Ectodermal cell (in vitro differentiated cells): ENCODE measurements around the gene RBMX2.
"Not testable (repeated sequence)": the region's sequence is repeated elsewhere in the genome, so short reads cannot be mapped to it uniquely, and the experiment has no call there.

ENCODE experiments used
- H3K27ac ChIP-seq: 2 replicates; pipeline ENCODE4 v1.7.0; 2013; ENCODE audit warnings: mild to moderate bottlenecking, low read depth, low read length; ENCODE audit not compliant: insufficient read depth, poor library complexity, severe bottlenecking
- H3K27me3 ChIP-seq: 2 replicates; pipeline ENCODE4 v1.7.0; 2013; ENCODE audit warnings: mild to moderate bottlenecking, low read length; ENCODE audit not compliant: insufficient read depth, control insufficient read depth, poor library complexity, severe bottlenecking
- H3K36me3 ChIP-seq: one replicate; pipeline ENCODE4 v1.7.0; 2013; ENCODE audit warnings: low read length; ENCODE audit not compliant: control insufficient read depth, insufficient read depth
- H3K4me1 ChIP-seq: one replicate; pipeline ENCODE4 v1.7.0; 2013; ENCODE audit warnings: low read length; ENCODE audit not compliant: control insufficient read depth, insufficient read depth
- H3K4me3 ChIP-seq: 2 replicates; pipeline ENCODE4 v1.7.0; 2013; ENCODE audit warnings: low read depth, low read length, control low read depth; ENCODE audit not compliant: insufficient read depth
- H3K9me3 ChIP-seq: 2 replicates; pipeline ENCODE4 v1.7.0; 2013; ENCODE audit warnings: mild to moderate bottlenecking, low read length, moderate library complexity; ENCODE audit not compliant: control insufficient read depth
- WGBS, 2 experiments: methylation state at CpG; one replicate each; pipeline ENCODE4 v1.1.7; 2013; ENCODE audit warnings: missing lambda C conversion rate in 2 of 2; 5-methylcytosine and 5-hydroxymethylcytosine counted together

Gene RBMX2

DNA sequence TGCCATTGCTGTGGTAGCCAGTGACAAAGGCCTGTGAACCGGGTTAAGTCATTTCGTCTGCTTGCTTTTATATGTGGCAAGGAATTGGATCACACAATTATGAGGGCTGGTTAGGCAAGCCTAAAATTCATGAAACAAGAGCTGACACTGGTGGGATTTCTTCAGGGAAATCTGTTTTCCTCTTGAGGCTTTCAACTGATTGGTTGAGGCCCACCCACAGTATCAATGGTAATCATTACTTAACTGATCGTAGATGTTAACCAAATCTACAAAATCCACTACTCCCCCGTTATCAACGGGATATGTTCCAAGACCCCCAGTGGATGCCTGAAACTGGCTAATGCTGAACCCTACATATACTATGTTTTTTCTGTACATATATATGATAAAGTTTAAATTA lies 13.0 kb downstream of the RBMX2 start:
- Histone ChIP-seq H3K27me3 (no peaks in the 10 kb centered on the region), H3K4me3 (no peak overlapping the region), H3K27ac (no peak overlapping the region), H3K36me3 (no peaks in the 10 kb centered on the region), H3K9me3 (no peaks in the 10 kb centered on the region), H3K4me1 (no peaks in the 10 kb centered on the region)
- WGBS, 2 experiments = 97 to 98% methylated on average over 5 of the region's 5 CpGs

DNA sequence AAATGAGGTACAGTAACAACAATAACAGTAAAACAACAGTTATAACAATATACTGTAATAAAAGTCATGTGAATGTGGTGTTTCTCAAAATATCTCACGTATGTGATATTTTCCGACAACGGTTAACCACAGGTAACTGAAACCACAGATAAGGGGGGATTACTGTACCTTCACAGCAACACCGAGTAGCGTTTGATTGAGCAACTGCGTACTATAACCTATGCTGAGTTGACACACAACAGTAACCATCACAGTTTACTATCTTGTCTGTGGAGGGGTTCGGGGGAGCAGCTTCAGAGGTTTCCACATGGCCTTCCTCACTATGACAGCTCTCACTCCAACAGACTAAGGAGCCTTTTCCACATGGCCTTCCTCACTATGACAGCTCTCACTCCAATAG lies 13.4 kb downstream of the RBMX2 start:
- Histone ChIP-seq H3K36me3 (no peaks in the 10 kb centered on the region), H3K4me1 (no peaks in the 10 kb centered on the region), H3K4me3 (no peak overlapping the region), H3K27me3 (no peaks in the 10 kb centered on the region), H3K9me3 (no peaks in the 10 kb centered on the region), H3K27ac (no peak overlapping the region)
- WGBS, 2 experiments = 94 to 98% methylated on average over 7 of the region's 7 CpGs

GRCh38 chrX:130416785-130417184 lies 15.0 kb downstream of the RBMX2 start:
- Histone ChIP-seq H3K27me3 (no peaks in the 10 kb centered on the region), H3K36me3 (no peaks in the 10 kb centered on the region), H3K9me3 (no peaks in the 10 kb centered on the region), H3K27ac (no peak overlapping the region), H3K4me3 (no peak overlapping the region), H3K4me1 (no peaks in the 10 kb centered on the region)
- 95 to 97% methylated on average over 4 of the region's 4 CpGs for WGBS, 2 experiments

GRCh38 chrX:130418066-130418465 lies 16.3 kb downstream of the RBMX2 start:
- no peaks in the 10 kb centered on the region for H3K4me1 ChIP-seq
- no peaks in the 10 kb centered on the region for H3K27me3 ChIP-seq
- WGBS, 2 experiments = 92 to 100% methylated on average over 2 of the region's 2 CpGs
- no peaks in the 10 kb centered on the region for H3K9me3 ChIP-seq
- no peak overlapping the region for H3K27ac ChIP-seq
- H3K36me3 ChIP-seq = no peaks in the 10 kb centered on the region
- H3K4me3 ChIP-seq = no peak overlapping the region

- WGBS, 2 experiments = 93 to 95% methylated on average over 4 of the region's 4 CpGs
- no peak overlapping the region for H3K27ac ChIP-seq
- no peak overlapping the region for H3K4me3 ChIP-seq
- H3K36me3 ChIP-seq = no peaks in the 10 kb centered on the region
- no peaks in the 10 kb centered on the region for H3K4me1 ChIP-seq
- H3K9me3 ChIP-seq = no peaks in the 10 kb centered on the region
- H3K27me3 ChIP-seq = no peaks in the 10 kb centered on the region
These were observed 17.0 kb downstream of the RBMX2 start for GRCh38 chrX:130418740-130419139.

GRCh38 chrX:130419263-130419662 lies 17.5 kb downstream of the RBMX2 start:
- Histone ChIP-seq H3K4me1 (no peaks in the 10 kb centered on the region), H3K27me3 (no peaks in the 10 kb centered on the region), H3K36me3 (no peaks in the 10 kb centered on the region), H3K4me3 (no peak overlapping the region), H3K27ac (no peak overlapping the region), H3K9me3 (no peaks in the 10 kb centered on the region)
- WGBS, 2 experiments = 80 to 88% methylated on average over 2 of the region's 2 CpGs

GRCh38 chrX:130426531-130426930 lies 24.7 kb downstream of the RBMX2 start:
- Histone ChIP-seq H3K4me3 (no peak overlapping the region), H3K36me3 (no peaks in the 10 kb centered on the region), H3K4me1 (no peaks in the 10 kb centered on the region), H3K9me3 (no peaks in the 10 kb centered on the region), H3K27ac (no peak overlapping the region), H3K27me3 (no peaks in the 10 kb centered on the region)
- WGBS, 2 experiments = 93 to 94% methylated on average over 6 of the region's 6 CpGs

GRCh38 chrX:130429236-130429635 lies 27.4 kb downstream of the RBMX2 start:
- H3K4me3 ChIP-seq, H3K9me3 ChIP-seq, H3K27me3 ChIP-seq, H3K4me1 ChIP-seq, H3K36me3 ChIP-seq, H3K27ac ChIP-seq: not testable (repeated sequence)
- 89 to 90% methylated on average over 4 to 5 of the region's 5 CpGs for WGBS, 2 experiments

DNA sequence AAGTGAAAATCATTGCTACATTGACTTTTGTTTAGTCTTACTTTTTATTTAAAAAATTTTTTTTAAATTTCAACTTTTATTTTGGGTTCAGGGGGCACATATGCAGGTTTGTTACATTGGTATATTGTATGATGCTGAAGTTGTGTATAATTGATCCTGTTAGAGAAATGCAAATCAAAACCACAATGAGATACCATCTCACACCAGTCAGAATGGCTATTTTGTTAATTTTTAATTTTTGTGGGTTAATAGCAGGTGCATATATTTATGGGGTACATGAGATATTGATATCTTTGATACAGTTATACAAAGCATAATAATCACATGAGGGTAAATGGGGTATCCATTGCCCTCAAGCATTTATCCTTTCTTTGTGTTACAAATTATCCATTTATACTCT lies 34.1 kb downstream of the RBMX2 start:
- Histone ChIP-seq H3K36me3 (no peaks in the 10 kb centered on the region), H3K4me1 (no peaks in the 10 kb centered on the region), H3K27me3 (no peaks in the 10 kb centered on the region), H3K9me3 (no peaks in the 10 kb centered on the region), H3K27ac (no peak overlapping the region), H3K4me3 (no peak overlapping the region)

DNA sequence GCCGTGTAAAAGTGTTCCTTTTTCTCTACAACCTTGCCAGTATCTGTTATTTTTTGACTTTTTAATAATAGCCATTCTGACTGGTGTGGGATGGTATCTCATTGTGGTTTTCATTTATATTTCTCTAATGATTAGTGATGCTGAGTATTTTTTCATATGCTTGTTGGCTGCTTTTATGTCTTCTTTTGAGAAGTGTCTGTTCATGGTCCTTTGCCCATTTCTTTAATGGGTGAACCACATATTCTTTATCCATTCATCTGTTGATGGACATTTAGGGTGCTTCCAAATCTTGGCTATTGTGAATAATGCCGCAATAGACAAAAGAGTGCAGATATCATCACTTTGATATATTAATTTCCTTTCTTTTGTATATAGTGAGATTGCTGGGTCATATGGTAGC lies 36.2 kb downstream of the RBMX2 start:
- WGBS, 2 experiments = 100% methylated on average over 1 of the region's 2 CpGs
- not testable (repeated sequence) for H3K27me3 ChIP-seq, H3K9me3 ChIP-seq, H3K4me1 ChIP-seq, H3K4me3 ChIP-seq, H3K36me3 ChIP-seq, H3K27ac ChIP-seq

- no peaks in the 10 kb centered on the region for H3K4me1 ChIP-seq
- H3K36me3 ChIP-seq = no peaks in the 10 kb centered on the region
These were observed 42.1 kb downstream of the RBMX2 start for GRCh38 chrX:130443875-130444274.

More at GRCh38 chrX:130443875-130444274, 42.1 kb downstream of the RBMX2 start:
- H3K27ac ChIP-seq = no peak overlapping the region
- no peaks in the 10 kb centered on the region for H3K27me3 ChIP-seq
- no peaks in the 10 kb centered on the region for H3K9me3 ChIP-seq
- no peak overlapping the region for H3K4me3 ChIP-seq
